ENCODE results near the gene CES3. TPM values are rescaled to one million over a fixed set of nuclear protein-coding genes. Genes with fewer than 3 reads are reported as not detected.

Gene CES3
- polyA plus RNA-seq, 2 of the 4 experiments (the other 2 are of a cell fraction) = 2.1 to 3.8 TPM

DNA sequence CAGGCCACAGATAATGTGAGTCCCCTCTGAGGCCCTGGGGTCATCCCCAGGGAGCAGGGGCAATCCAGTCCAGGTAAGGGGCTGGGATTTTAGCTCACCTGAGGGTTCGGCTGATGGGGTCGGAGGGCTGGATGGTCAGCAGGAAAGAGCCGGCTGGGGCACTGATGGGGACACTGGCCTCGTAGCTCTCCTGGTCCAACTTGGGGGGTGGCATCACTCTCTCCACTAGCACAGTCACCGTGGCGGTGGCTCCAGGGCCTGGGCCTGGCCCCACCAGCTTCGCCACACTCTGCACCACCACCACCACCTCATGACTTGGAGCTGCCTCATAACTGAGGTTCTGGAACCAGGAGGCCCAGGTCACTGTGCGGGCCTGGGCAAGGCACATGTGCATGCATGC, 49.3 kb upstream of the CES3 start:
- ATAC-seq (no peak), DNase-seq (ENCODE audit: low read depth in 1 of 2, low spot score in 1 of 2) (no peak), FAIRE-seq (no peak)
- no peak for TF ChIP-seq MAZ (IDR thresholded peaks at IDR 0.05; ENCODE audit: borderline replicate concordance, low read depth, low read length)
- TF ChIP-seq KDM1A (IDR thresholded peaks at IDR 0.05; ENCODE audit: low read depth) = no peak
- TF ChIP-seq, protein P1, sequence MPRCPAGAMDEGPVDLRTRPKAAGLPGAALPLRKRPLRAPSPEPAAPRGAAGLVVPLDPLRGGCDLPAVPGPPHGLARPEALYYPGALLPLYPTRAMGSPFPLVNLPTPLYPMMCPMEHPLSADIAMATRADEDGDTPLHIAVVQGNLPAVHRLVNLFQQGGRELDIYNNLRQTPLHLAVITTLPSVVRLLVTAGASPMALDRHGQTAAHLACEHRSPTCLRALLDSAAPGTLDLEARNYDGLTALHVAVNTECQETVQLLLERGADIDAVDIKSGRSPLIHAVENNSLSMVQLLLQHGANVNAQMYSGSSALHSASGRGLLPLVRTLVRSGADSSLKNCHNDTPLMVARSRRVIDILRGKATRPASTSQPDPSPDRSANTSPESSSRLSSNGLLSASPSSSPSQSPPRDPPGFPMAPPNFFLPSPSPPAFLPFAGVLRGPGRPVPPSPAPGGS (IDR thresholded peaks at IDR 0.05) = no peak
- TF ChIP-seq FOXS1 (CRISPR knock-in tag; IDR thresholded peaks at IDR 0.05) = no peak
- no peak for TF ChIP-seq HDAC2 (IDR thresholded peaks at IDR 0.05)
- TF ChIP-seq, protein P2, sequence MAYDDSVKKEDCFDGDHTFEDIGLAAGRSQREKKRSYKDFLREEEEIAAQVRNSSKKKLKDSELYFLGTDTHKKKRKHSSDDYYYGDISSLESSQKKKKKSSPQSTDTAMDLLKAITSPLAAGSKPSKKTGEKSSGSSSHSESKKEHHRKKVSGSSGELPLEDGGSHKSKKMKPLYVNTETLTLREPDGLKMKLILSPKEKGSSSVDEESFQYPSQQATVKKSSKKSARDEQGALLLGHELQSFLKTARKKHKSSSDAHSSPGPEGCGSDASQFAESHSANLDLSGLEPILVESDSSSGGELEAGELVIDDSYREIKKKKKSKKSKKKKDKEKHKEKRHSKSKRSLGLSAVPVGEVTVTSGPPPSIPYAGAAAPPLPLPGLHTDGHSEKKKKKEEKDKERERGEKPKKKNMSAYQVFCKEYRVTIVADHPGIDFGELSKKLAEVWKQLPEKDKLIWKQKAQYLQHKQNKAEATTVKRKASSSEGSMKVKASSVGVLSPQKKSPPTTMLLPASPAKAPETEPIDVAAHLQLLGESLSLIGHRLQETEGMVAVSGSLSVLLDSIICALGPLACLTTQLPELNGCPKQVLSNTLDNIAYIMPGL (CRISPR knock-in tag; IDR thresholded peaks at IDR 0.05; ENCODE audit: borderline replicate concordance) = no peak
- no peak for TF ChIP-seq SREBF2 (IDR thresholded peaks at IDR 0.05)
- TF ChIP-seq FOSB (CRISPR knock-in tag; IDR thresholded peaks at IDR 0.05) = no peak
- TF ChIP-seq RCOR1 (IDR thresholded peaks at IDR 0.05; ENCODE audit: low read depth, low read length) = no peak
- no peak for TF ChIP-seq ZFP36 (IDR thresholded peaks at IDR 0.05; ENCODE audit: borderline replicate concordance, partially characterized antibody)
- no peak for TF ChIP-seq ZSCAN20 (CRISPR knock-in tag; IDR thresholded peaks at IDR 0.05)
- TF ChIP-seq CHD2 (IDR thresholded peaks at IDR 0.05; ENCODE audit: low read length, partially characterized antibody) = no peak
- TF ChIP-seq KDM5A (IDR thresholded peaks at IDR 0.05) = no peak
- no peak for TF ChIP-seq CBX8 (IDR thresholded peaks at IDR 0.05)
- Histone ChIP-seq H3K4me2 (no peak overlapping the region), H3K9me3 (no peaks in the 10 kb centered on the region), H3K4me3 (no peak overlapping the region), H3K27ac (no peak overlapping the region), H3K4me1 (peaks cover 7% of the 10 kb centered on the region; the same call in 1 of the 3 replicates)
- 78% methylated on average over 8 of the region's 8 CpGs for WGBS (ENCODE audit: missing lambda C conversion rate)
- ChIA-PET POLR2A (no interaction called here), CTCF (interaction anchor here (0.6 to 40.8 kb wide), 3 partner anchors 3 to 467 kb away, joined by 3 to 837 read pairs (median 837); partner anchors contain the start of genes CDH16, PDP2 and RRAD)

DNA sequence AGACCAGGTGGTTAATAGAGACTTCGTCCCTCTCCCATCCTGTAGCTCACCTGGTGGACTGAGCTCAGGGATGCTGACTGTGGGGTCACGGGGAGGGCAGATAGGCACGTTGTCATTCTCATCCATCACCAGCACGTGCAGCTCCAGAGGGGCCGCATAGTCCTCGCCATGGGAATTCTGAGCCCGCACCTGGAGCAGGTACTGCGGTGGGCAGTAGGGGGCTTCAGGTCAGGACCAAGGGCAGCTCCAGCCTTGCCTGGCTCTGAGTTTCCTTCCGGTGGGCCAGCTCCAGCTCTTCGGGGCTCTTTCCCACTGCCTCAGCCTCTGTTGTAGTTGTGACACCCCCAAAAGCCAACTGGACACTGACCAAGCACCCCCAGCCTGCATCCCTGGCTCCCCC, 48.0 kb upstream of the CES3 start:
- WGBS (ENCODE audit: missing lambda C conversion rate) = 63% methylated on average over 10 of the region's 10 CpGs
- POLR2A ChIA-PET = no interaction called here
- Histone ChIP-seq H3K4me2 (no peak overlapping the region), H3K27ac (no peak overlapping the region), H3K4me3 (no peak overlapping the region), H3K9me3 (no peaks in the 10 kb centered on the region), H3K4me1 (peaks cover 7% of the 10 kb centered on the region; the same call in 1 of the 3 replicates)
- no peak for TF ChIP-seq PHF8 (IDR thresholded peaks at IDR 0.05; ENCODE audit: borderline replicate concordance, low read depth)
- TF ChIP-seq, protein P3, sequence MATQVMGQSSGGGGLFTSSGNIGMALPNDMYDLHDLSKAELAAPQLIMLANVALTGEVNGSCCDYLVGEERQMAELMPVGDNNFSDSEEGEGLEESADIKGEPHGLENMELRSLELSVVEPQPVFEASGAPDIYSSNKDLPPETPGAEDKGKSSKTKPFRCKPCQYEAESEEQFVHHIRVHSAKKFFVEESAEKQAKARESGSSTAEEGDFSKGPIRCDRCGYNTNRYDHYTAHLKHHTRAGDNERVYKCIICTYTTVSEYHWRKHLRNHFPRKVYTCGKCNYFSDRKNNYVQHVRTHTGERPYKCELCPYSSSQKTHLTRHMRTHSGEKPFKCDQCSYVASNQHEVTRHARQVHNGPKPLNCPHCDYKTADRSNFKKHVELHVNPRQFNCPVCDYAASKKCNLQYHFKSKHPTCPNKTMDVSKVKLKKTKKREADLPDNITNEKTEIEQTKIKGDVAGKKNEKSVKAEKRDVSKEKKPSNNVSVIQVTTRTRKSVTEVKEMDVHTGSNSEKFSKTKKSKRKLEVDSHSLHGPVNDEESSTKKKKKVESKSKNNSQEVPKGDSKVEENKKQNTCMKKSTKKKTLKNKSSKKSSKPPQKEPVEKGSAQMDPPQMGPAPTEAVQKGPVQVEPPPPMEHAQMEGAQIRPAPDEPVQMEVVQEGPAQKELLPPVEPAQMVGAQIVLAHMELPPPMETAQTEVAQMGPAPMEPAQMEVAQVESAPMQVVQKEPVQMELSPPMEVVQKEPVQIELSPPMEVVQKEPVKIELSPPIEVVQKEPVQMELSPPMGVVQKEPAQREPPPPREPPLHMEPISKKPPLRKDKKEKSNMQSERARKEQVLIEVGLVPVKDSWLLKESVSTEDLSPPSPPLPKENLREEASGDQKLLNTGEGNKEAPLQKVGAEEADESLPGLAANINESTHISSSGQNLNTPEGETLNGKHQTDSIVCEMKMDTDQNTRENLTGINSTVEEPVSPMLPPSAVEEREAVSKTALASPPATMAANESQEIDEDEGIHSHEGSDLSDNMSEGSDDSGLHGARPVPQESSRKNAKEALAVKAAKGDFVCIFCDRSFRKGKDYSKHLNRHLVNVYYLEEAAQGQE (IDR thresholded peaks at IDR 0.05) = peak; percentile 63; the same call in 1 of the 2 replicates
- DNase-seq (ENCODE audit: low read depth in 1 of 2, low spot score in 1 of 2) (no peak), FAIRE-seq (no peak), ATAC-seq (no peak)
- CTCF ChIA-PET = interaction anchor here (29.9 to 40.8 kb wide), 2 partner anchors 2 to 14 kb away, joined by 837 read pairs; partner anchors contain the start of genes CDH16, PDP2 and RRAD

DNA sequence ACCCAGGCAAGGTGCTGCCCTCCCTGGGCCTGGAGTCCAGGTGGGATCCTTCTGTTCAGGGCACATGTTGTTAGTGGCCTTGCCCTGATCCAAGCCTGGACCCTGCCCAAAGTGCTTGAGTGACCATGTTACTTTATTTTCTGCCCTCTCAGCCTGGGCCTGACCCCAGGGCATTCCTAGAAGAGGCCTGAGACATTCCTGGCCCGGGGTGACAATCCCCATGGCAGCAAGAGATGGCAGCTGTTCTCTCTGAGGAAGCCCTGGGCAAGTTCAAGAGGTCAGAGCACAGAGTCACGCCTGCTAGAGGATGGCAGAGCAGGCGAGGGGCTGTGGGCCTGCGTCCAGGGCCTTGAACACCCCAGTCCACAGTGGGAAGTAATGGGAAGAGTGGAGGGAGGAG, 47.4 kb upstream of the CES3 start:
- Histone ChIP-seq H3K27ac (no peak overlapping the region), H3K4me3 (no peak overlapping the region), H3K4me2 (no peak overlapping the region), H3K9me3 (no peaks in the 10 kb centered on the region), H3K4me1 (peaks cover 8% of the 10 kb centered on the region; the same call in 1 of the 3 replicates)
- FAIRE-seq (no peak), ATAC-seq (no peak), DNase-seq (ENCODE audit: low read depth in 1 of 2, low spot score in 1 of 2) (no peak)
- CTCF ChIA-PET = interaction anchor here (29.9 to 40.8 kb wide), 2 partner anchors 1 to 15 kb away, joined by 837 read pairs; partner anchors contain the start of genes CDH16, PDP2 and RRAD
- TF ChIP-seq EHMT2 (IDR thresholded peaks at IDR 0.05; ENCODE audit: low read depth) = no peak
- no peak for TF ChIP-seq ZNF302 (CRISPR knock-in tag; IDR thresholded peaks at IDR 0.05)
- TF ChIP-seq, protein P4, sequence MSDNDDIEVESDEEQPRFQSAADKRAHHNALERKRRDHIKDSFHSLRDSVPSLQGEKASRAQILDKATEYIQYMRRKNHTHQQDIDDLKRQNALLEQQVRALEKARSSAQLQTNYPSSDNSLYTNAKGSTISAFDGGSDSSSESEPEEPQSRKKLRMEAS (IDR thresholded peaks at IDR 0.05) = no peak
- no peak for TF ChIP-seq SMC3 (IDR thresholded peaks at IDR 0.05)
- WGBS (ENCODE audit: missing lambda C conversion rate) = 30% methylated on average over 2 of the region's 4 CpGs
- POLR2A ChIA-PET = no interaction called here
